ENCODE data around the gene MGAT5.

MGAT5 gene

GRCh38 chr2:134276381-134277172 lies 22.7 kb downstream of the MGAT5 start:
- DNase-seq (ENCODE audit: low spot score in 2 of 2) (no peak), ATAC-seq (replicated peaks; ENCODE audit: extremely low read depth, poor library complexity, severe bottlenecking) (no peak)
- Mint-ChIP-seq H3K27me3 (no peaks in the 10 kb centered on the region), H3K36me3 (ENCODE audit: insufficient read depth) (peaks cover 10% of the 10 kb centered on the region), H3K4me1 (peaks cover 62% of the 10 kb centered on the region), H3K9me3 (no peaks in the 10 kb centered on the region), H3K4me3 (no peak overlapping the region), H3K27ac (ENCODE audit: low read depth) (no peak overlapping the region)

GRCh38 chr2:134277223-134277622 lies 23.4 kb downstream of the MGAT5 start:
- no peaks in the 10 kb centered on the region for H3K27me3 Mint-ChIP-seq
- ATAC-seq (replicated peaks; ENCODE audit: extremely low read depth, poor library complexity, severe bottlenecking) (no peak), DNase-seq (ENCODE audit: low spot score in 2 of 2) (no peak)
- H3K4me1 Mint-ChIP-seq, result peaks cover 69% of the 10 kb centered on the region
- H3K9me3 Mint-ChIP-seq, result no peaks in the 10 kb centered on the region
- peaks cover 8% of the 10 kb centered on the region for H3K36me3 Mint-ChIP-seq (ENCODE audit: insufficient read depth)
- no peak overlapping the region for H3K4me3 Mint-ChIP-seq
- no peak overlapping the region for H3K27ac Mint-ChIP-seq (ENCODE audit: low read depth)

- Mint-ChIP-seq H3K4me3 (no peak overlapping the region), H3K4me1 (peaks cover 72% of the 10 kb centered on the region)
- DNase-seq (ENCODE audit: low spot score in 2 of 2), result no peak
These were observed 24.7 kb downstream of the MGAT5 start for GRCh38 chr2:134278553-134278952.

GRCh38 chr2:134279417-134279816 lies 25.5 kb downstream of the MGAT5 start:
- no peak for ATAC-seq (replicated peaks; ENCODE audit: extremely low read depth, poor library complexity, severe bottlenecking)
- Mint-ChIP-seq H3K27ac (ENCODE audit: low read depth) (no peak overlapping the region), H3K27me3 (no peaks in the 10 kb centered on the region), H3K4me3 (no peak overlapping the region), H3K36me3 (ENCODE audit: insufficient read depth) (peaks cover 8% of the 10 kb centered on the region), H3K9me3 (no peaks in the 10 kb centered on the region), H3K4me1 (peaks cover 67% of the 10 kb centered on the region)
- no peak for DNase-seq (ENCODE audit: low spot score in 2 of 2)

More at GRCh38 chr2:134278553-134278952, 24.7 kb downstream of the MGAT5 start:
- Mint-ChIP-seq H3K36me3 (ENCODE audit: insufficient read depth) (peaks cover 8% of the 10 kb centered on the region), H3K27ac (ENCODE audit: low read depth) (no peak overlapping the region), H3K9me3 (no peaks in the 10 kb centered on the region), H3K27me3 (no peaks in the 10 kb centered on the region)
- ATAC-seq (replicated peaks; ENCODE audit: extremely low read depth, poor library complexity, severe bottlenecking), result no peak

GRCh38 chr2:134280231-134280630 lies 26.4 kb downstream of the MGAT5 start:
- peaks cover 58% of the 10 kb centered on the region for H3K4me1 Mint-ChIP-seq
- H3K27me3 Mint-ChIP-seq, result no peaks in the 10 kb centered on the region
- H3K27ac Mint-ChIP-seq (ENCODE audit: low read depth), result no peak overlapping the region
- ATAC-seq (replicated peaks; ENCODE audit: extremely low read depth, poor library complexity, severe bottlenecking), result no peak
- no peak overlapping the region for H3K4me3 Mint-ChIP-seq
- no peak for DNase-seq (ENCODE audit: low spot score in 2 of 2)
- H3K36me3 Mint-ChIP-seq (ENCODE audit: insufficient read depth), result peaks cover 7% of the 10 kb centered on the region
- H3K9me3 Mint-ChIP-seq, result no peaks in the 10 kb centered on the region

GRCh38 chr2:134280726-134281125 lies 26.9 kb downstream of the MGAT5 start:
- Mint-ChIP-seq H3K9me3 (no peaks in the 10 kb centered on the region), H3K27me3 (no peaks in the 10 kb centered on the region), H3K4me1 (peaks cover 53% of the 10 kb centered on the region), H3K36me3 (ENCODE audit: insufficient read depth) (peaks cover 7% of the 10 kb centered on the region), H3K27ac (ENCODE audit: low read depth) (no peak overlapping the region), H3K4me3 (no peak overlapping the region)
- DNase-seq (ENCODE audit: low spot score in 2 of 2) (no peak), ATAC-seq (replicated peaks; ENCODE audit: extremely low read depth, poor library complexity, severe bottlenecking) (no peak)

GRCh38 chr2:134281815-134282419 lies 28.0 kb downstream of the MGAT5 start:
- Mint-ChIP-seq H3K27me3 (no peaks in the 10 kb centered on the region), H3K4me3 (no peak overlapping the region), H3K36me3 (ENCODE audit: insufficient read depth) (peaks cover 4% of the 10 kb centered on the region), H3K27ac (ENCODE audit: low read depth) (peak overlapping the region; percentile 3), H3K9me3 (no peaks in the 10 kb centered on the region), H3K4me1 (peaks cover 46% of the 10 kb centered on the region)
- DNase-seq (ENCODE audit: low spot score in 2 of 2) (no peak), ATAC-seq (replicated peaks; ENCODE audit: extremely low read depth, poor library complexity, severe bottlenecking) (no peak)

- Mint-ChIP-seq H3K4me1 (peaks cover 50% of the 10 kb centered on the region), H3K27ac (ENCODE audit: low read depth) (peak overlapping the region; percentile 3), H3K4me3 (peak overlapping the region; percentile 32), H3K27me3 (no peaks in the 10 kb centered on the region), H3K9me3 (no peaks in the 10 kb centered on the region), H3K36me3 (ENCODE audit: insufficient read depth) (peaks cover 2% of the 10 kb centered on the region)
- DNase-seq (ENCODE audit: low spot score in 2 of 2) (peak in 1 of 2 donors; percentile 37), ATAC-seq (replicated peaks; ENCODE audit: extremely low read depth, poor library complexity, severe bottlenecking) (peak; percentile 79)
These were observed 28.9 kb downstream of the MGAT5 start for GRCh38 chr2:134282629-134283400.

- DNase-seq (ENCODE audit: low spot score in 2 of 2) (no peak), ATAC-seq (replicated peaks; ENCODE audit: extremely low read depth, poor library complexity, severe bottlenecking) (no peak)
- no peaks in the 10 kb centered on the region for H3K9me3 Mint-ChIP-seq
- peak overlapping the region; percentile 3 for H3K27ac Mint-ChIP-seq (ENCODE audit: low read depth)
- H3K4me3 Mint-ChIP-seq, result no peak overlapping the region
- no peaks in the 10 kb centered on the region for H3K27me3 Mint-ChIP-seq
- peaks cover 2% of the 10 kb centered on the region for H3K36me3 Mint-ChIP-seq (ENCODE audit: insufficient read depth)
- H3K4me1 Mint-ChIP-seq, result peaks cover 52% of the 10 kb centered on the region
These were observed 29.8 kb downstream of the MGAT5 start for GRCh38 chr2:134283661-134284060.

GRCh38 chr2:134284119-134284670 lies 30.3 kb downstream of the MGAT5 start:
- peaks cover 47% of the 10 kb centered on the region for H3K4me1 Mint-ChIP-seq
- H3K27ac Mint-ChIP-seq (ENCODE audit: low read depth), result no peak overlapping the region
- no peak for DNase-seq (ENCODE audit: low spot score in 2 of 2)
- H3K36me3 Mint-ChIP-seq (ENCODE audit: insufficient read depth), result peaks cover 2% of the 10 kb centered on the region
- H3K4me3 Mint-ChIP-seq, result no peak overlapping the region
- no peaks in the 10 kb centered on the region for H3K9me3 Mint-ChIP-seq
- no peak for ATAC-seq (replicated peaks; ENCODE audit: extremely low read depth, poor library complexity, severe bottlenecking)
- H3K27me3 Mint-ChIP-seq, result no peaks in the 10 kb centered on the region

GRCh38 chr2:134287323-134287722 lies 33.5 kb downstream of the MGAT5 start:
- ATAC-seq (replicated peaks; ENCODE audit: extremely low read depth, poor library complexity, severe bottlenecking), result no peak
- Mint-ChIP-seq H3K27ac (ENCODE audit: low read depth) (peak overlapping the region; percentile 77), H3K36me3 (ENCODE audit: insufficient read depth) (no peaks in the 10 kb centered on the region), H3K4me3 (no peak overlapping the region), H3K9me3 (no peaks in the 10 kb centered on the region), H3K27me3 (no peaks in the 10 kb centered on the region), H3K4me1 (peaks cover 32% of the 10 kb centered on the region)
- no peak for DNase-seq (ENCODE audit: low spot score in 2 of 2)

GRCh38 chr2:134288814-134289213 lies 34.9 kb downstream of the MGAT5 start:
- Mint-ChIP-seq H3K9me3 (no peaks in the 10 kb centered on the region), H3K27ac (ENCODE audit: low read depth) (no peak overlapping the region), H3K27me3 (no peaks in the 10 kb centered on the region), H3K36me3 (ENCODE audit: insufficient read depth) (no peaks in the 10 kb centered on the region), H3K4me3 (no peak overlapping the region), H3K4me1 (peaks cover 17% of the 10 kb centered on the region)
- peak in 1 of 2 donors; percentile 33 for DNase-seq (ENCODE audit: low spot score in 2 of 2)
- ATAC-seq (replicated peaks; ENCODE audit: extremely low read depth, poor library complexity, severe bottlenecking), result peak; percentile 88
